Keratinocyte (primary cell): ENCODE data around the gene ZNF680.

Source experiments
- CTCF ChIP-seq, 3 experiments: IDR thresholded peaks in 1 of 3; conservative IDR thresholded peaks in 1 of 3; optimal IDR thresholded peaks in 1 of 3; 2 replicates in 2 of 3; 3 replicates in 1 of 3; pipeline versions ENCODE3 to v1.5.1; 2011; ENCODE audit warnings: low read length in 3 of 3, mild to moderate bottlenecking in 3 of 3, moderate library complexity in 2 of 3, control low read depth in 1 of 3, inconsistent platforms in 1 of 3; ENCODE audit not compliant: insufficient read depth in 2 of 3; ENCODE audit errors: extremely low read depth in 1 of 3
- EZH2 ChIP-seq: IDR thresholded peaks from one replicate; pipeline ENCODE4 v1.6.1; 2012; ENCODE audit warnings: inconsistent platforms, mild to moderate bottlenecking, low read length, moderate library complexity

GRCh38 chr7:64528770-64529169 is 34.1 kb downstream of the ZNF680 start:
- TF ChIP-seq CTCF (optimal IDR thresholded peaks at IDR 0.05 in 1 of 3, IDR thresholded peaks at IDR 0.05 in 1 of 3, conservative IDR thresholded peaks at IDR 0.05 in 1 of 3; ENCODE audit: extremely low read depth in 1 of 3, insufficient read depth in 2 of 3, low read length in 3 of 3) (no peak), EZH2 (no peak)
